HEK293T (cell line): ENCODE measurements around the gene ARFRP1.
"Not testable (repeated sequence)": the region's sequence is repeated elsewhere in the genome, so short reads cannot be mapped to it uniquely, and the experiment has no call there.

ENCODE experiments used
- CTCF ChIA-PET: fragments of 350-600 bp; formaldehyde crosslinking; extraction: SDS; loops from one replicate; lab custom pipeline; 2021; ENCODE audit warnings: antibody characterized with exemption, inconsistent platforms; lab: Yijun Ruan, JAX
- POLR2A ChIA-PET: fragments of 350-600 bp; formaldehyde crosslinking; extraction: SDS; loops from one replicate; lab custom pipeline; 2020; ENCODE audit warnings: antibody characterized with exemption, inconsistent platforms; lab: Yijun Ruan, JAX
- DNase-seq: peaks from one replicate; pipeline ENCODE4 v3.0.0; 2012; ENCODE audit warnings: mixed read lengths; ENCODE audit errors: extremely low spot score
- ARNT ChIP-seq: fragments of 450-650 bp; IDR thresholded peaks from 2 replicates; pipeline ENCODE4 v1.6.1; 2017; ENCODE audit warnings: mild to moderate bottlenecking
- BHLHE40 ChIP-seq: fragments of 450-650 bp; IDR thresholded peaks from 2 replicates; pipeline ENCODE4 v1.6.1; 2016; ENCODE audit warnings: mild to moderate bottlenecking, moderate library complexity, borderline replicate concordance
- CTBP1 ChIP-seq: fragments of 450-650 bp; IDR thresholded peaks from 2 replicates; pipeline ENCODE4 v1.6.1; 2016; ENCODE audit warnings: borderline replicate concordance
- ELF4 ChIP-seq: fragments of 450-650 bp; IDR thresholded peaks from 2 replicates; pipeline ENCODE4 v1.6.1; 2017; ENCODE audit warnings: antibody characterized with exemption
- FOXA1 ChIP-seq: fragments of 450-650 bp; IDR thresholded peaks from 2 replicates; pipeline ENCODE4 v1.6.1; 2016; ENCODE audit warnings: mild to moderate bottlenecking
- FOXK2 ChIP-seq: fragments of 450-650 bp; IDR thresholded peaks from 2 replicates; pipeline ENCODE4 v1.6.1; 2016; ENCODE audit warnings: mild to moderate bottlenecking
- FOXM1 ChIP-seq: fragments of 450-650 bp; IDR thresholded peaks from 2 replicates; pipeline ENCODE4 v1.6.1; 2017; ENCODE audit warnings: mild to moderate bottlenecking, borderline replicate concordance
- HDGF ChIP-seq: fragments of 450-650 bp; IDR thresholded peaks from 2 replicates; pipeline ENCODE4 v1.6.1; 2017; ENCODE audit warnings: antibody characterized with exemption, borderline replicate concordance
- L3MBTL2 ChIP-seq: fragments of 450-650 bp; conservative IDR thresholded peaks from 2 replicates; pipeline ENCODE4 v1.6.1; 2016; ENCODE audit warnings: mild to moderate bottlenecking
- LEF1 ChIP-seq: fragments of 450-650 bp; IDR thresholded peaks from 2 replicates; pipeline ENCODE4 v1.6.1; 2017; ENCODE audit warnings: mild to moderate bottlenecking, borderline replicate concordance
- NFRKB ChIP-seq: fragments of 450-650 bp; IDR thresholded peaks from 2 replicates; pipeline ENCODE4 v1.6.1; 2016; ENCODE audit warnings: mild to moderate bottlenecking, moderate library complexity
- SP1 ChIP-seq: fragments of 450-650 bp; IDR thresholded peaks from 2 replicates; pipeline ENCODE4 v1.6.1; 2017
- SUZ12 ChIP-seq: fragments of 450-650 bp; IDR thresholded peaks from 2 replicates; pipeline ENCODE4 v1.6.1; 2016; ENCODE audit warnings: mild to moderate bottlenecking
- TARDBP ChIP-seq: fragments of 450-650 bp; IDR thresholded peaks from 2 replicates; pipeline ENCODE4 v1.6.1; 2016
- ZNF384 ChIP-seq: fragments of 450-650 bp; IDR thresholded peaks from 2 replicates; pipeline ENCODE4 v1.6.1; 2016
- TF ChIP-seq, protein P1 (sequence below): fragments of 450-650 bp; IDR thresholded peaks from 2 replicates; pipeline ENCODE4 v1.6.1; 2016

The ARFRP1 gene

DNA sequence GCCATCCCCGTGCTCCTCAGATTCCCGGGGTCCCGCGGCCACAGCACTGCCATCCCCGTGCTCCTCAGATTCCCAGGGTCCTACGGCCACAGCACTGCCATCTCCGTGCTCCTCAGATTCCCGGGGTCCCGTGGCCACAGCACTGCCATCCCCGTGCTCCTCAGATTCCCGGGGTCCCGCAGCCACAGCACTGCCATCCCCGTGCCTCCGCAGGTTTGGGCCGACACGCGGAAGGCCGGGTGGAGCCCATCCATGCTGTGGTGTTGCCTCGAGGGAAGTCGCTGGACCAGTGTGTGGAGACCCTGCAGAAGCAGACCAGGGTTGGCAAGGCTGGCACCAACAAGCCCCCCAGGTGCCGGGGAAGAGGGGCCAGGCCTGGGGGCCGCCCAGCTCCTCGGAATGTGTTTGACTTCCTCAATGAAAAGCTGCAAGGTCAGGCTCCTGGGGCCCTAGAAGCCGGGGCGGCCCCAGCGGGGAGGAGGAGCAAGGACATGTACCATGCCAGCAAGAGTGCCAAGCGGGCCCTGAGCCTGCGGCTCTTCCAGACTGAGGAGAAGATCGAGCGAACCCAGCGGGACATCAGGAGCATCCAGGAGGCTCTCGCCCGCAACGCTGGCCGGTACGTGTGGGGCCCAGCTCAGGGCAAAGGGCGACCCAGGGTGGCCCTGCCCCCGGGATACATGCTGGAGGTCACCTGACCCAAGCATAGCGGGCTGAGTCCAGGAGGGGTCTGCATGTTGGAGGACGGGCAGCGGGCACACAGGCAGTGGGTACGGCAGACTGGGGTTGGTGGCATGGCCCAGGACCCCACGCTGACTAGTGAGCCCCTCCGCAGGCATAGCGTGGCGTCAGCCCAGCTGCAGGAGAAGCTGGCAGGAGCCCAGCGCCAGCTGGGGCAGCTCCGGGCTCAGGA is 27.4 kb upstream of the ARFRP1 start:
- CTCF ChIA-PET: no interaction called here
- TF ChIP-seq SP1 (no peak), ZNF384 (no peak), CTBP1 (no peak), SUZ12 (no peak), NFRKB (no peak), ARNT (no peak)
- POLR2A ChIA-PET: no interaction called here
- DNase-seq: no peak

DNA sequence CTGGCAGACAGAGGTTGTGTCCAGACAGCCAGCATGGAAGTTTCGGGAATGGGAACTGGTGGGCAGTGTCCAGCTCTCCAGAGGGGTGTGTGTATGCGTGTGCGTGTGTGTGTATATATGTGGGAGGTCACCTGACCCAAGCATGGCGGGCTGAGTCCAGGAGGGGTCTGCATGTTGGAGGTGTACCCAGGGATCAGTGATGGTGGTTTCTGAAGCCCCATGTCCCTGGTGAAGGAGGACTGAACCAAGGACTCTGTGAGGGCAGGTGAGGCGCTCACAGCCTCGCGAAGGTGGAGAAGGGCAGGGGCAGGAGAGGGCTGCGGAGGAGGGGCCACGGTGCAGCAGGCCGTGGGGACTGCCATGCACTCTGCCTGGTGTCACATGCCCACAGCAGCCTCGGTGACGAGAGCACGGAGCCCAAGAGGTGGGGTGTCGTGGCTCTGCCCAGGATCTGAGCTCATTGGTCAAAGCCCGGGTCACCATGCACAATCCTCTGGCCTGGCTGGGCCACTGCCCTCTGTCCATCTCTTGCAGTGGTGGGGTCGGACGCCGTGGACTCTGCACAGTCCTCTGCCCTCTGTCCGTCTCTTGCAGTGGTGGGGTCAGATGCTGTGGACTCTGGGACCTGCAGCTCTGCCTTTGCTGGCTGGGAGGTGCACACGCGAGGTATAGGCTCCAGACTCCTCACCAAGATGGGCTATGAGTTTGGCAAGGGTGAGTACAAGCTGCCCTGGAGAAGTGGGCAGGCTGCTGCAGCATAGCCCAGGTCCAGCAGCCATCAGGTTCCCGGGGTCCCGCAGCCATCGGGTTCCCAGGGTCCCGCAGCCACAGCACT is 26.6 kb upstream of the ARFRP1 start:
- POLR2A ChIA-PET: interaction anchor here (0.6 kb wide), 1 partner anchor 9 kb away, joined by 3 read pairs; no protein-coding TSS in a partner anchor
- TF ChIP-seq SP1 (no peak), SUZ12 (no peak), BHLHE40 (no peak), NFRKB (no peak), FOXK2 (no peak), L3MBTL2 (no peak), ARNT (no peak), FOXM1 (no peak), LEF1 (no peak)
- DNase-seq: peak; percentile 3
- CTCF ChIA-PET: no interaction called here

DNA sequence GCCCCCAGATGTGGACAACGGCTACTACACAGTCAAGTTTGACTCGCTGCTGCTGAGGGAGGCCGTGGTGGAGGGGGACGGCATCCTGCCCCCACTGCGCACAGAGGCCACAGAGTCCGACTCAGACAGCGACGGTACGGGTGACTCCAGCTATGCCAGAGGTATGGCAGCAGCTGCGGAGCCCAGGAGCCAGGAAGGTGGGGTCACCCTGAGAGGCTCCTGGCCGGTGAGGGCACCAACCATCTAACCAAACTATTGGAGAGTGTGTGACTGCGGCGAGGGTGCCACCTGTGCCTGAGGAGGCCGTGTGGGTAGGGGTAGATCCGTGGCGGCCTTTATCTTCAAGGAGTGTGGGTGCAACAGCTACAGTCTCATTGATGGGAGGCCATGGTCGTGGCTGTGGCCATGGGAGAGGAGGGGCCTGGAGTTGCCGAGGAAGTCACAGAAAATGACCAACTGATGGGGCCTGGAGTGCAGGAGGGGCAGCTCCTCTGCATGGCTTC is 25.9 kb upstream of the ARFRP1 start:
- TF ChIP-seq CTBP1 (no peak), ELF4 (no peak), SUZ12 (no peak), ARNT (no peak), TARDBP (no peak), HDGF (no peak), NFRKB (no peak), BHLHE40 (no peak), SP1 (no peak)
- TF ChIP-seq, protein P1, sequence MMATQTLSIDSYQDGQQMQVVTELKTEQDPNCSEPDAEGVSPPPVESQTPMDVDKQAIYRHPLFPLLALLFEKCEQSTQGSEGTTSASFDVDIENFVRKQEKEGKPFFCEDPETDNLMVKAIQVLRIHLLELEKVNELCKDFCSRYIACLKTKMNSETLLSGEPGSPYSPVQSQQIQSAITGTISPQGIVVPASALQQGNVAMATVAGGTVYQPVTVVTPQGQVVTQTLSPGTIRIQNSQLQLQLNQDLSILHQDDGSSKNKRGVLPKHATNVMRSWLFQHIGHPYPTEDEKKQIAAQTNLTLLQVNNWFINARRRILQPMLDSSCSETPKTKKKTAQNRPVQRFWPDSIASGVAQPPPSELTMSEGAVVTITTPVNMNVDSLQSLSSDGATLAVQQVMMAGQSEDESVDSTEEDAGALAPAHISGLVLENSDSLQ: no peak
- CTCF ChIA-PET: no interaction called here
- POLR2A ChIA-PET: no interaction called here
- peak; percentile 3 for DNase-seq

DNA sequence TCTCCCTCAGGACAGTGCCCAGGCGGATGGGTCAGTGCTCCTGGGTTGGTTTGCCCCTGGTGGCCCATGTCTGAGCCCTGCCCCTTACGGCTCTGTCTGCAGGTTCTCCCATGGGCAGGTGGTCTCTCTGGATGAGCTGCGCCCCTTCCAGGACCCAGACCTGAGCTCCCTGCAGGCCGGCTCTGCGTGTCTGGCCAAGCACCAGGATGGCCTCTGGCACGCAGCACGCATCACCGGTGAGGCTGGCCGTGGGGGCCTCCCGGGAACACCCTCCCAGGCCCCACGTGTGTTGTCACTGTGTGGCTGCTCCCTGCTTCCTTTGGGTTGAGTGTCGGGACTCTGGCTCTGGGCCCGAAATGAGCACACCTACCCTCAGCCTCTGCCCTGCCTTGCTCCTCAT is 25.3 kb upstream of the ARFRP1 start:
- peak; percentile 2 for DNase-seq
- TF ChIP-seq ELF4 (no peak), HDGF (no peak), FOXK2 (no peak), FOXM1 (no peak), BHLHE40 (no peak), L3MBTL2 (no peak), ZNF384 (no peak), NFRKB (no peak), SP1 (no peak), SUZ12 (no peak), ARNT (no peak)
- TF ChIP-seq, protein P1: no peak
- ChIA-PET CTCF (no interaction called here), POLR2A (no interaction called here)

DNA sequence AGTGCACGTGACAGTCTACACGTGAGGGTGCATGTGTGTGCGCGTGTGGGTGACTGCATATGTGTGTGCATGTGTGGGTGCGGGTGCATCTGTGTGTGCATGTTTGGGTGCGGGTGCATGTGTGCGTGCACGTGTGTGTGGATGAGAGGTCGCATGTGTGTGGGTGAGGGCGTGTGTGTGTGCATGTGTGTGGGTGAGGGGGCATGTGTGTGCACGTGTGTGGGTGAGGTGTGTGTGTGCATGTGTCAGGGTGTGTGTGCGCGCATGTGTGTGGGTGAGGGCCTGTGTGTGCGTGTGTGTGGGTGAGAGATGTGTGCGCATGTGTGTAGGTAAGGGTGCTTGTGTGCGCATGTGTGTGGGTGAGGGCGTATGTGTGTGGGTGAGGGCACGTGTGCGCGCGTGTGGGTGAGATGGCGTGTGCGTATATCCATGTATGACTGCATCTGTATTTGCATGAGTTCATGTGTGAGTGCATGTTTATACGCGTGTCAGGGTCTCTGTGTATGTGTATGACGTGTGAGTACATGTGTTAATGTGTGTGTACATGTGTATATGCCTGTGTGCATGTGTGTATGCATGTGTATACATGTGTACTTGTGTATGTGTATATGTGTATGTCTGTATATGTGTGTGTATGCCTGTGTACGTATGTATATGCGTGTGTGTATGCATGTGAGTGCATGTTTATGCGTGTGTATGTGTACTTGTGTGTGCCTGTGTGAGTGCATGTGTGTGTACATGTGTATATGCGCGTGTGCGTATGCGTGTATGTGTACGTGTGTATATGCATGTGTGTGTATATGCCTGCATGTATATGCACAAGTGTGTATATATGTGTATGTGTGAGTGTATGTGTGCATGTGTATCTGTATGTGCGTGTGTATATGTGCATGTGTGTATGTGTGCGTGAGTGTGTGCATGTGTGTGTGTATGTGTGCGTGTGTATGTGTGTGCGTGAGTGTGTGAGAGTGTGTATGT is 24.6 kb upstream of the ARFRP1 start:
- no peak for TF ChIP-seq FOXA1
- no peak for TF ChIP-seq L3MBTL2
- peak; percentile 74 for TF ChIP-seq TARDBP
- no peak for TF ChIP-seq BHLHE40
- CTCF ChIA-PET: no interaction called here
- DNase-seq: no peak
- POLR2A ChIA-PET: no interaction called here

DNA sequence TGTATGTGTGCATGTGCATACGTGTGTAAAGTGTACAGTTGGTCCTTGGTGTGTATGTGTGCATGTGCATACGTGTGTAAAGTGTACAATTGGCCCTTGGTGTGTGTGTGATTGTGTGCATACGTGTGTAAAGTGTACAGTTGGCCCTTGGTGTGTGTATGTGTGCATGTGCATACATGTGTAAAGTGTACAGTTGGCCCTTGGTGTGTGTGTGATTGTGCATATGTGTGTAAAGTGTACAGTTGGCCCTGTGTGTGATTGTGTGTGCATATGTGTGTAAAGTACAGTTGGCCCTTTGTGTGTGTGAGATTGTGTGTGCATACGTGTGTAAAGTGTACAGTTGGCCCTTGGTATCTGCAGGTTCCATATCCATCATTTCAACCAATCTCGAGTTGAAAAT is 23.6 kb upstream of the ARFRP1 start:
- DNase-seq: no peak
- ChIA-PET CTCF (no interaction called here), POLR2A (no interaction called here)
- TF ChIP-seq LEF1 (no peak), TARDBP (0 out of 2 replicates have a peak, but pooled peaks have one; percentile 11), SP1 (no peak), HDGF (no peak), ELF4 (no peak)

DNA sequence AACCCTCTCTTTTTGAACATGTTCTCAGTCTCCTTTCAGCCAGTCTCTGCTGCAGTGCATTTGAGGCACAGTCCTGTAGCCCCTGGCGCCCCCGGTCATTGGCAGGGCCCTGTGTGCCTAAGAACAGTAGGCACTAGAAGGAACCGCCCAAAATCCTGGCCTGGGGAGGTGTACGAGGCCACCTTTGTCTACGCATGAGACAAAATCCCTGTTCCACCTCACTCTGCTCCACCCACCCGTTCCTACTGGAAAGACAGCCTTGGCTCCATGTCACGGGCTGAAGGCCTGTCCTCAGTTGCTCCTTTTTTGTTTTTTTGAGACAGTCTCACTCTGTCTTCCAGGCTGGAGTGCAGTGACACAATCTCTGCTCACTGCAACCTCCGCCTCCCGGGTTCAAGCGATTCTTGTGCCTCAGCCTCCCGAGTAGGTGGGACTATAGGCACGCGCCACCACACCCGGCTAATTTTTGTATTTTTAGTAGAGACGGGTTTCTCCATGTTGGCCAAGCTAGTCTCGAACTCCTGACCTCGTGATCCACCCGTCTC is 22.5 kb upstream of the ARFRP1 start:
- POLR2A ChIA-PET, CTCF ChIA-PET, DNase-seq: not testable (repeated sequence)

DNA sequence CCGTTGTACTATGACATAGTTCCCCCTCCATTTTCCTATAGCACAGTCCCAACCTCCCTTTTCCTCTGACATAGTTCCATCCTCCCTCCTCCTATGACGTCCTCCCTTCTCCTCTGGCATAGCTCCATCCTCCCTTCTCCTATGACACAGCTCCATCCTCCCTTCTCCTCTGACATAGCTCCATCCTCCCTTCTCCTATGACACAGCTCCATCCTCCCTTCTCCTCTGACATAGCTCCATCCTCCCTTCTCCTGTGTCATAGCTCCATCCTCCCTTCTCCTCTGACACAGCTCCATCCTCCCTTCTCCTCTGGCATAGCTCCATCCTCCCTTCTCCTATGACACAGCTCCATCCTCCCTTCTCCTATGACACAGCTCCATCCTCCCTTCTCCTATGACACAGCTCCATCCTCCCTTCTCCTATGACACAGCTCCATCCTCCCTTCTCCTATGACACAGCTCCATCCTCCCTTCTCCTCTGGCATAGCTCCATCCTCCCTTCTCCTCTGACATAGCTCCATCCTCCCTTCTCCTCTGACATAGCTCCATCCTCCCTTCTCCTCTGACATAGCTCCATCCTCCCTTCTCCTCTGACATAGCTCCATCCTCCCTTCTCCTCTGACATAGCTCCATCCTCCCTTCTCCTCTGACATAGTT is 15.3 kb upstream of the ARFRP1 start:
- DNase-seq, CTCF ChIA-PET: not testable (repeated sequence)
- POLR2A ChIA-PET: interaction anchor here (0.8 to 1.1 kb wide), 2 partner anchors 15 kb away, joined by 4 read pairs; partner anchors contain the start of genes ARFRP1 and ZGPAT
